Measurements from ENCODE around the gene RAB3B.
"Not testable (repeated sequence)": the region's sequence is repeated elsewhere in the genome, so short reads cannot be mapped to it uniquely, and the experiment has no call there.

The RAB3B gene

GRCh38 chr1:52005548-52005947, 15.0 kb upstream of the RAB3B start:
- peaks cover 38% of the 10 kb centered on the region for H3K27me3 Mint-ChIP-seq
- not testable (repeated sequence) for H3K27ac Mint-ChIP-seq; H3K36me3 Mint-ChIP-seq (ENCODE audit: low read depth); H3K4me3 Mint-ChIP-seq; H3K4me1 Mint-ChIP-seq (ENCODE audit: low read depth); H3K9me3 Mint-ChIP-seq

- H3K9me3 Mint-ChIP-seq = no peaks in the 10 kb centered on the region
- H3K27me3 Mint-ChIP-seq = peaks cover 35% of the 10 kb centered on the region
- H3K4me3 Mint-ChIP-seq = no peak overlapping the region
- H3K27ac Mint-ChIP-seq = no peak overlapping the region
- H3K36me3 Mint-ChIP-seq (ENCODE audit: low read depth) = no peaks in the 10 kb centered on the region
- H3K4me1 Mint-ChIP-seq (ENCODE audit: low read depth) = no peaks in the 10 kb centered on the region
These were observed 13.4 kb upstream of the RAB3B start for GRCh38 chr1:52003877-52004276.

GRCh38 chr1:52002038-52002917, 11.8 kb upstream of the RAB3B start:
- no peak overlapping the region for H3K27ac Mint-ChIP-seq
- H3K9me3 Mint-ChIP-seq = no peaks in the 10 kb centered on the region
- H3K4me3 Mint-ChIP-seq = no peak overlapping the region
- no peaks in the 10 kb centered on the region for H3K4me1 Mint-ChIP-seq (ENCODE audit: low read depth)
- H3K36me3 Mint-ChIP-seq (ENCODE audit: low read depth) = no peaks in the 10 kb centered on the region
- H3K27me3 Mint-ChIP-seq = peaks cover 27% of the 10 kb centered on the region

DNA sequence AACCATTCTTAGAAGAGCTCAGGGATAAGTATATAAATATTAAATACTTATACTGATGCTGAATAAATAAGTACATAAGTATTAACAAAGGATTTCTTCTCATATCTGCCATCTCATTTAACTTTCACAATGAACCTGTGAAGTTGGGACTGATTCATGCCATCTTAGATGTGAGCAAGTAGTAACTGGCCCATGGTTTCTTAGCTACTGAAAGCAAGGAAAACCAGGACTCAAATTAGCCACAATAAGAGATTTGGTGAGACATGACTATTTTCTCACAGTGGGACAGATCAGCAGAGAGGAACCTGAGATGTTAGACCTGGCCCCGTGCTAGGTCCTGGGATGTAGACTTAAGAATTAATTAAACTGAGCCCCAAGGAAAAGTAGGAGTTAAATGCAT, 8.2 kb upstream of the RAB3B start:
- Mint-ChIP-seq H3K4me3 (no peak overlapping the region), H3K27me3 (peaks cover 16% of the 10 kb centered on the region), H3K4me1 (ENCODE audit: low read depth) (no peaks in the 10 kb centered on the region), H3K9me3 (no peaks in the 10 kb centered on the region), H3K27ac (no peak overlapping the region), H3K36me3 (ENCODE audit: low read depth) (no peaks in the 10 kb centered on the region)

- Mint-ChIP-seq H3K4me1 (ENCODE audit: low read depth) (no peaks in the 10 kb centered on the region), H3K4me3 (no peak overlapping the region), H3K36me3 (ENCODE audit: low read depth) (no peaks in the 10 kb centered on the region), H3K9me3 (no peaks in the 10 kb centered on the region), H3K27me3 (peaks cover 17% of the 10 kb centered on the region), H3K27ac (no peak overlapping the region)
These were observed 7.5 kb upstream of the RAB3B start for GRCh38 chr1:51997974-51998382.

DNA sequence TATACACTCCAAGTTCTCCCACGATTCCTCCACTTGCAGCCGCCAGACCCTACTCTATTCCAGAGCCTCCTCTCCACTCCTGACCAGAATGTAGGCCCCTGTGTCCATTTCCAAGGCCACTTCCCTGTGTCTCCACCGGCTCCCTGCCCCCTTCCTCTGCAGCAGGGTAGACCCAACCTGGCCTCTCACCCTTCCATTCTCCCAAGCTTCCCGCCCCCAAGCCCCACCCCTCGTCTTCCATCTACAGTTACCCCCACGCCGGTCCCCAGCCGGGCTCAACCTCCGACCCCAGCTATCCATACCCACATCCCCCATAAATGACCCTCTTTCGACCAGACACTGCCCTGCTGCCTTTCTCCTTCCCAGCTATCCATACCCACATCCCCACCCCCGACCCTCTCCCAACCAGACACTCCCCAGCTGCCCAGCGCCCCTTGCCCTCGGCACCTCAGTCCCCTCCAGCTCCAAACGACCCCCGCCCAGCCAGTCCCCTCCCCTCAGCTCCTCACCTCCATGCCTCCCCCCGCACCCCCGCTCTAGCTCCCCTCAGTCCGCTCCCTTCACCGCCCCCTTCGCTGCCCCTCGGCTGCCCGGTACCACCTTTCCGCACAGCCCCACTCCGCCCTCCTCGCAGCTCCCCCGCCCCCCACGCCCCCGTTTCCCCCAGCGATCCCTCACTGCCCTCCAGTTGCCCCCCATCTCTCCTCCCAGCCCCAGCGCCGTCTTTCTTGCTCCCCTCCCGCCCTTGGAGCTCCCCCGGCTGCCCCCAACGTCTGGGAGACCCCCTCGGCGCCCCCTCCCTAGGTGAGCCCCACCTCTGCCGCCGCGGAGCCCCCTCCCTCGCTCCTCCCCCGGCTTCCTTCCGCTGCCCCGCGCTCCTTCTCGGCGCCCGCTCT, 670 bp downstream of the RAB3B start:
- Mint-ChIP-seq H3K27ac (no peak overlapping the region), H3K9me3 (no peaks in the 10 kb centered on the region), H3K27me3 (peaks cover 46% of the 10 kb centered on the region), H3K4me3 (peak overlapping the region; percentile 43), H3K4me1 (ENCODE audit: low read depth) (peaks cover 8% of the 10 kb centered on the region), H3K36me3 (ENCODE audit: low read depth) (no peaks in the 10 kb centered on the region)

DNA sequence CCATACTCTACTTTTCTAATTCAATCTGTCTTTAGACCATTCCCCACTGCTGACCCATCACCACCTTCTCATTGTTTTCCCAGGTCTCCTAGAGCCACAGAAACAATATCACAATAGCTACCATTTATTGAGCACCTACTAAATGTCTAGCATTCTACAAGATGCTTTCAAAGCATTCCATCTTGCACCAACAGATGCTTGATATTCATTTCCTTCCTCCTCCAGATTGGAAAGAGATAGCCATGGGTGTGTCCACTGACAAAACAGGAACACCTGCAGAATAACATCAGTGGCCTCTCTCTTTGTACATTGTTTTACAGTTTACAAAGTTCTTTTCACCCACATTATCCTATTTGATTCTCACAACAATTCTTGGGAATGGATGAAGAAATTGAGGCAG, 2.2 kb downstream of the RAB3B start:
- peaks cover 8% of the 10 kb centered on the region for H3K4me1 Mint-ChIP-seq (ENCODE audit: low read depth)
- H3K27ac Mint-ChIP-seq = no peak overlapping the region
- H3K9me3 Mint-ChIP-seq = no peaks in the 10 kb centered on the region
- no peaks in the 10 kb centered on the region for H3K36me3 Mint-ChIP-seq (ENCODE audit: low read depth)
- H3K4me3 Mint-ChIP-seq = no peak overlapping the region
- peaks cover 40% of the 10 kb centered on the region for H3K27me3 Mint-ChIP-seq

DNA sequence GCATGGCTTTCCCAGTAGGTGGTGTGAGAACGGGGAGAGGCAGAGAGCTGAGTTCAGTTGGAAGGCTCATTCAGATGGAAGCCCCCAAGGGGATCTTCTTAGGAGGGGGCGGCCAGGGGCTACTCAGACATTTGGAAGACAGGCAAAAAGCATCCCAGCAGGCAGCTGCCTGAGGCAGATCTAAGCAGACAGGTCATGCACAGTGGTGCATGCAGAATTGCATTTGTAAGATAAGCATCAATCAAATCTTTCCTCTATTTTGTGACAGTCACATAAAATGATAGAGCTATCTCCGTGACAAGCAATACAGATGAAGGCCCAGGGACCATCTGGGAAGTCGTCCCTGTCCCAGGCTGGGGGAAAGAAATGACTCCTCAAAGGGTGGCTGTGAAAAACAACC, 3.8 kb downstream of the RAB3B start:
- Mint-ChIP-seq H3K27me3 (peaks cover 25% of the 10 kb centered on the region), H3K36me3 (ENCODE audit: low read depth) (no peaks in the 10 kb centered on the region), H3K4me1 (ENCODE audit: low read depth) (peaks cover 8% of the 10 kb centered on the region), H3K27ac (no peak overlapping the region), H3K9me3 (no peaks in the 10 kb centered on the region), H3K4me3 (no peak overlapping the region)

DNA sequence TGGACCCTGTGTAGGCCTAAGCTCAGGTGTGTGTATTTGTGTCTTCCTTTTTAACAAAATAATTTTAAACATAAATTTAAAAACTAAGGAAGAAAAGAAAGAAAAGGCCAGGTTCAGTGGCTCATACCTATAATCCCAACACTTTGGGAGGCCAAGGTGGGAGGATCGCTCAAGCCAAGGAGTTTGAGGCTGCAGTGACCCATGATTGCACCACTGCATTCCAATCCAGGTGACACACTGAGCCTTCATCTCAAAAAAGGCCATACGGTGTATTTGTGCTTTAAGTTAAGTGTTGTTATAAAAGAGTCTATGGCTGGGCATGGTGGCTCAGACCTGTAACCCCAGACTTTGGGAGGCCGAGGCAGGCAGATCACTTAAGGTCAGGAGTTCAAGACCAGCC, 8.3 kb downstream of the RAB3B start:
- no peak overlapping the region for H3K27ac Mint-ChIP-seq
- H3K36me3 Mint-ChIP-seq (ENCODE audit: low read depth) = no peaks in the 10 kb centered on the region
- no peaks in the 10 kb centered on the region for H3K9me3 Mint-ChIP-seq
- H3K4me3 Mint-ChIP-seq = no peak overlapping the region
- H3K4me1 Mint-ChIP-seq (ENCODE audit: low read depth) = no peaks in the 10 kb centered on the region
- no peaks in the 10 kb centered on the region for H3K27me3 Mint-ChIP-seq

DNA sequence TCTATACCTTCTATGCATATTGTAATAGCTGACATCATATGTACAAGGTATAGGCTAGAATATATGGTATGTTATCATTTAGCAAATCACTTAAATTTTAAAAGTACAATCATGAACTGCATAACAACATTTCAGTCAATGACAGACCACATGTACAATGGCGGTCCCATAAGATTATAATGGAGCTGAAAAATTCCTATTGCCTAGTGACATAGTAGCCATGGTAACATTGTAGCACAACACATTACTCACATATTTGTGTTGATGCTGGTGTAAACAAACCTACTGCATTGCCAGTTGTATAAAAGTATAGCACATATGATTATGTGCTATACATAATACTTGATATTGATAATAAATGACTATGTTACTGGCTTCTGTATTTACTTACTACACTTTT, 8.9 kb downstream of the RAB3B start:
- Mint-ChIP-seq H3K27ac (no peak overlapping the region), H3K36me3 (ENCODE audit: low read depth) (no peaks in the 10 kb centered on the region), H3K27me3 (no peaks in the 10 kb centered on the region), H3K9me3 (no peaks in the 10 kb centered on the region), H3K4me3 (no peak overlapping the region), H3K4me1 (ENCODE audit: low read depth) (no peaks in the 10 kb centered on the region)

- H3K27ac Mint-ChIP-seq = no peak overlapping the region
- no peaks in the 10 kb centered on the region for H3K9me3 Mint-ChIP-seq
- no peaks in the 10 kb centered on the region for H3K36me3 Mint-ChIP-seq (ENCODE audit: low read depth)
- H3K4me1 Mint-ChIP-seq (ENCODE audit: low read depth) = peaks cover 22% of the 10 kb centered on the region
- H3K27me3 Mint-ChIP-seq = no peaks in the 10 kb centered on the region
- no peak overlapping the region for H3K4me3 Mint-ChIP-seq
These were observed 12.4 kb downstream of the RAB3B start for GRCh38 chr1:51978099-51978498.

GRCh38 chr1:51976846-51977602, 13.5 kb downstream of the RAB3B start:
- Mint-ChIP-seq H3K4me3 (no peak overlapping the region), H3K27me3 (no peaks in the 10 kb centered on the region), H3K36me3 (ENCODE audit: low read depth) (no peaks in the 10 kb centered on the region), H3K9me3 (no peaks in the 10 kb centered on the region), H3K27ac (no peak overlapping the region), H3K4me1 (ENCODE audit: low read depth) (peaks cover 26% of the 10 kb centered on the region)

DNA sequence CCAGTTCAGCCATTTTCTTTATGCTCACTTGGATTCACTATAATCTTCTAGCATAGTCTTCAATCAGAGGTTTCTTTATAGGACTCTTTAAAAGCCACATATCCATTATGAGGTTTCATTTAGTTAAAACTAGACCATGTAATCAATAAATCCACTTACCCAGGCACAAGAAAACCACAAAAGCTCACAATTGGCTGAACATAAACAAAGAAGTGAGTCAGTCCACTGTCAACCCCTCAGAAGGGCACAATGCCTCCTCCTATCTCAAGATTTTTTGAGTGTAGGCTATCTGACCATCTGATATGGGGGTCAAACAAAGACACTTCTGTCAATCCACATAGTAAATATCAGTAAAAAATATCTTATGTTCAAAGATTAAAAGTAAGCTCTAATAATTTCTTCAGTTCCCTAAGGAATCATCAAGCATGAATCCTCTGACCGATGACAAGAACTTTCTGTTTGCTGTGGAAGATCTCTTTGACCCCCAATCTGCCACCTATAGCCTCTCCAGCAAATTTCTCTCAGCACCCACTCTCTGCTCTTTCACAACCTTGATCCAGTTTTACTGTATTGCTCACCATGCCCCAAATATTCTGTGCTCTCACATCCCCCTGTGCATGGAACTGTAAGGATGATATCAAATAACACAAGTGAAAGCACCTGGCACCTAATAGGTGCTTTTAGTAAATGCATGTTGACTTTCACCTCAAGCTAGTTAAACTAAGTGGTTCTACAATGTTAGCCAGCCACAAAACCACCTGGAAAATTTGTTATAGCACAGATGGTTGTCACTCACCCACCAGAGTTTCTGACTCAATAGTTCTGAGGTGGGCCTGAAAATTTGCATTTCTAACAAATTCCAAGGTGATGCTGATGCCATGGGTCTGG, 16.7 kb downstream of the RAB3B start:
- Mint-ChIP-seq H3K4me3 (no peak overlapping the region), H3K27me3 (no peaks in the 10 kb centered on the region), H3K4me1 (ENCODE audit: low read depth) (peaks cover 30% of the 10 kb centered on the region), H3K9me3 (no peaks in the 10 kb centered on the region), H3K27ac (peak overlapping the region; percentile 86), H3K36me3 (ENCODE audit: low read depth) (no peaks in the 10 kb centered on the region)

DNA sequence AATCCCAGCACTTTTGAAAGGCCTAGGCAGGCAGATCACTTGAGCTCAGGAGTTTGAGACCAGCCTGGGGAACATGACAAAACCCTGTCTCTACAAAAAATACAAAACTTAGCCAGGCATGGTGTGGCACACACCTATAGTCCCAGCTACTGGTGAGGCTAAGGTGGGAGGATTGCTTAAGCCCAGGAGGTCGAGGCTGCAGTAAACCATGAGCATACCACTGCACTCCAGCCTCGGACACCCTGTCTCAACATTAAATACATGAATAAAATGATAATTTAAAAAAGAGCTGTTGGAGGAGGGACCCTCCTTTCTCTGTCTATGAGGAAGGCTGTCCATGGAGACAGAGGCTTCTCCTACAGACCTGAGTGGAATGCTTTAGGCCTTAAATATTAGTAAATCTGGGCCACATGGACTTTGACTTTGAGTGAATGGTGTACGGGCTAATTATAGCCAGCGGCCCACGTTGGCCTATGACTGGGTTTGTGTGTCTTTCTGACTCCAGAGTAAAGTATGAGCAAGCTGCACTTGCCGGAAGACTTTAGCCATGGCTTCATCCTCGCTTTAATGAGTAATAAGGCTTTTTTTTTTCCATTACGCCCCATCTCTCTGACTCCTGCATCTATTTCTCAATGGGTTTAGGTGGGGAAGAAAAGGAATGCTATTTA, 21.3 kb downstream of the RAB3B start:
- no peaks in the 10 kb centered on the region for H3K36me3 Mint-ChIP-seq (ENCODE audit: low read depth)
- H3K4me3 Mint-ChIP-seq = no peak overlapping the region
- H3K9me3 Mint-ChIP-seq = no peaks in the 10 kb centered on the region
- H3K4me1 Mint-ChIP-seq (ENCODE audit: low read depth) = peaks cover 19% of the 10 kb centered on the region
- H3K27ac Mint-ChIP-seq = no peak overlapping the region
- H3K27me3 Mint-ChIP-seq = peaks cover 4% of the 10 kb centered on the region

Data from stimulated activated naive CD8-positive, alpha-beta T cell treated with anti-CD3 and anti-CD28 coated beads, Interleukin-15, Interleukin-2, amounts not matched to agents 100 ng/mL and 50 ng/mL, for 24 hours (primary cell).